HEK293T (cell line): ENCODE results near the gene GPR107.

Source experiments
- ARNT ChIP-seq: fragments of 450-650 bp; IDR thresholded peaks from 2 replicates; pipeline ENCODE4 v1.6.1; 2017; ENCODE audit warnings: mild to moderate bottlenecking
- BHLHE40 ChIP-seq: fragments of 450-650 bp; IDR thresholded peaks from 2 replicates; pipeline ENCODE4 v1.6.1; 2016; ENCODE audit warnings: mild to moderate bottlenecking, moderate library complexity, borderline replicate concordance
- ELF4 ChIP-seq: fragments of 450-650 bp; IDR thresholded peaks from 2 replicates; pipeline ENCODE4 v1.6.1; 2017; ENCODE audit warnings: antibody characterized with exemption
- FOXA1 ChIP-seq: fragments of 450-650 bp; IDR thresholded peaks from 2 replicates; pipeline ENCODE4 v1.6.1; 2016; ENCODE audit warnings: mild to moderate bottlenecking
- FOXK2 ChIP-seq: fragments of 450-650 bp; IDR thresholded peaks from 2 replicates; pipeline ENCODE4 v1.6.1; 2016; ENCODE audit warnings: mild to moderate bottlenecking
- FOXM1 ChIP-seq: fragments of 450-650 bp; IDR thresholded peaks from 2 replicates; pipeline ENCODE4 v1.6.1; 2017; ENCODE audit warnings: mild to moderate bottlenecking, borderline replicate concordance
- HDGF ChIP-seq: fragments of 450-650 bp; IDR thresholded peaks from 2 replicates; pipeline ENCODE4 v1.6.1; 2017; ENCODE audit warnings: antibody characterized with exemption, borderline replicate concordance
- L3MBTL2 ChIP-seq: fragments of 450-650 bp; conservative IDR thresholded peaks from 2 replicates; pipeline ENCODE4 v1.6.1; 2016; ENCODE audit warnings: mild to moderate bottlenecking
- LEF1 ChIP-seq: fragments of 450-650 bp; IDR thresholded peaks from 2 replicates; pipeline ENCODE4 v1.6.1; 2017; ENCODE audit warnings: mild to moderate bottlenecking, borderline replicate concordance
- SP1 ChIP-seq: fragments of 450-650 bp; IDR thresholded peaks from 2 replicates; pipeline ENCODE4 v1.6.1; 2017
- SUZ12 ChIP-seq: fragments of 450-650 bp; IDR thresholded peaks from 2 replicates; pipeline ENCODE4 v1.6.1; 2016; ENCODE audit warnings: mild to moderate bottlenecking
- ZNF384 ChIP-seq: fragments of 450-650 bp; IDR thresholded peaks from 2 replicates; pipeline ENCODE4 v1.6.1; 2016
- TF ChIP-seq, protein P1 (sequence below): fragments of 450-650 bp; IDR thresholded peaks from 2 replicates; pipeline ENCODE4 v1.6.1; 2016

DNA sequence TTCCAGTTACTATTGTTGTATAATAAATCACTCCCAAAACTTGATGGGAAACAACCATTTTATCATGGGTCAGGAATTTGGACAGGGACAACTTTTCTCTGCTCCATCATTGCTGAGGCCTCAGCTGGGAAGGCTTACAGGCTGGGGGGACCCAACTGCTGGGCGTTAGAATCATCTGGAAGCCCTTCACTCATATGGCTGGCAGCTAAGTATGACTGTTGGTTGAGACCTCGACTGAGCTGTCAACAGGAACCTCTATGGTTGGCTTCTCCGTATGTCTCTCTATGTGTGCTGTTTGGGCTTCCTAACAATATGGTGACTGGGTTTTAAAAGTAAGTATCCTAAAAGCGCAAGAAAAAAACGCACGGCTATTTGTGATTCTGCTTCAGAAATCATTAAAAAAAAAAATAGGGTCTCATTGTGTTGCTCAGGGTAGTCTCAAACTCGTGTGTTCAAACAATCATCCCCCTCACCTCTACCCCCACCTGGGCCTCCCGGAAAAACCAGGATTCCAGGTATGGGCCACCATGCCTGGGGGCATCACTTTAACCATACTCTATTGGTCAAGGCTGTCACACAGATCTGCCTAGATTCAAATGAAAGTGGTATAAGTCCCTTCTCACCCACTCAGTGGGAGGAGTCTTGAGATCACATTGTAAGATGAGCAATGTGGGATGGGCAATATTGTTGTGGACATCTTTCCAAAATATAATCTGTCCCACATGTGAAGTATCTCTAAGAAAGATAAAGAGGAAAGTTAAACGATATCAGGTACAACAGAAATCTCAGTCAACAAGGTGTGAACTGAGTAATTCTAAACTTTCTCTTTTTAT lies 26.0 kb upstream of the GPR107 start:
- no peak for TF ChIP-seq SP1
- no peak for TF ChIP-seq ARNT
- TF ChIP-seq ELF4, result no peak
- no peak for TF ChIP-seq ZNF384
- no peak for TF ChIP-seq BHLHE40
- TF ChIP-seq SUZ12, result no peak
- no peak for TF ChIP-seq L3MBTL2
- TF ChIP-seq HDGF, result no peak
- TF ChIP-seq FOXA1, result no peak
- TF ChIP-seq FOXK2, result no peak
- no peak for TF ChIP-seq FOXM1
- no peak for TF ChIP-seq LEF1
- TF ChIP-seq, protein P1, sequence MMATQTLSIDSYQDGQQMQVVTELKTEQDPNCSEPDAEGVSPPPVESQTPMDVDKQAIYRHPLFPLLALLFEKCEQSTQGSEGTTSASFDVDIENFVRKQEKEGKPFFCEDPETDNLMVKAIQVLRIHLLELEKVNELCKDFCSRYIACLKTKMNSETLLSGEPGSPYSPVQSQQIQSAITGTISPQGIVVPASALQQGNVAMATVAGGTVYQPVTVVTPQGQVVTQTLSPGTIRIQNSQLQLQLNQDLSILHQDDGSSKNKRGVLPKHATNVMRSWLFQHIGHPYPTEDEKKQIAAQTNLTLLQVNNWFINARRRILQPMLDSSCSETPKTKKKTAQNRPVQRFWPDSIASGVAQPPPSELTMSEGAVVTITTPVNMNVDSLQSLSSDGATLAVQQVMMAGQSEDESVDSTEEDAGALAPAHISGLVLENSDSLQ, result no peak
